GM18498 (cell line): ENCODE results near the gene GFRA4.

Experiments used
- ATAC-seq: cut with Tn5 transposase; IDR thresholded peaks from one replicate; pipeline ENCODE4 v1.9.1; 2021; ENCODE audit warnings: mild to moderate bottlenecking, moderate library complexity; ENCODE audit not compliant: unreplicated experiment

Gene GFRA4

DNA sequence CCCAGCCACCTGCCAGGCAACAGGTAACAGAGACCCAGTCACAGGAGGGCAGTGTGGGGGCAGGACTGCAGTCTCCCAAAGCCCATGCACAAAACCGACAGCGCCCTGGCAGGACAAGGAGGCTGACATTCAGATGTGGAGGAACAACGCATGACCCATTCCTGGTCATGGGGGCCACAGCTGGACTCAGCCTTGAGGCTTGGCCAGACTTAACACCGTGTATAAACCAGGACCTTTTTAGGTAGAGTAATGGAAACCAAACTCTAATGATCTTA is 8.1 kb downstream of the GFRA4 start:
- ATAC-seq: no peak

DNA sequence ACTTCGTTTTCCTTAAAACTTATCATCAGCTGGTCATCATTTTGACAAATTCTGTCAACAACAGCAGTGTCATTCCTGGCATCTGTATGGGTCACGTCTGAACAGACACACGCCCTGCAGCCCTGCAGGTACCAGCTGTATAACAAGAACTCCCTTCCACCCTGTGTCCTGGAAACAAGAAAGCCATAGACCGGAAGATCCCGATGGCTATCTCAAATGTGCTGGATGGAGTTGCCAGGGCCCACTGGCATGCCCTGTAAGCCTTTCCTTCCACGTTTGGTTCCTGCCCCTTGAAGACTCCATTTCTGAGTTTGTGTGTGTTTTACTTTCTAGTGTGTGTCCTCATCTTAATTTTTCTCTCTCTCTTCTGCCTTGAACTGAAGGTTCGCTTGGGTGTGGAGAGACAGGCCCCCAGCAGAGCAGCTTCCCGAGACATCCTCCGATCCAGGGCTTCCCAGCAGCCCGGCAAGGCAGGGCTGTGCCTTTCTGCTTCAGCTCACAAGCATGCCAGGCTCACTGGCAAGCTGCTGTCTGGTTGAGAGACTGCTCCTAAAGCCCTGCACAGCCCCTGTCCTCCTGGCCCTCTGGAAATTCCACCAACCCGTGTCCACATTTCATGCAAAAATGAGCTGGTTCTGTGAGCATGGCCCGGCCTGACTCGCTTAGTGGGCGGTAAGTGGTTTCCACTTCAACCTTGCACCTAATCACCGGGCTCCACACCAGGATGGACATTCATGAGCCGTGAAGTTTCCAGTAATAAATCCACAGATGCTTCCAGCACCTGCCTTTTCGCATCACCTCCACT is 8.7 kb downstream of the GFRA4 start:
- no peak for ATAC-seq

DNA sequence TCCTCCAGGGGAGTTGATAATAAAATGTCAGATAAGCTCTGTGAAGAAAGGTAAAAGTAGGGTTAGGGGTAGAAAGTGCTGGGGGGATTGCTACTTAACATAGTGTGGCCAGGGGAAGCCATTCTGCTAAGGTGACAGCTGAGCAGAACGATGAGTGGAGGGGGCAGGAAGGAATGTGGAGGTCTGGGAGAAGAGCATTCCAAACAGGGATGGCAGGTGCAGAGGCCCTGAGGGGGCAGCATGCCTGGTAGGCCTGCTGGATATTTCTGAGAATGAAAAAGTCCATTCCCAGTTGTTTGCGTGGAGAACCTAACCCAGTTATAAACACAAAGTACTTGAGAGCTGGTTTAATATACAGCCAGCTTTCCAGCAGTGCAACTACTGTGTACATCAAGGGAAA is 9.3 kb downstream of the GFRA4 start:
- no peak for ATAC-seq

DNA sequence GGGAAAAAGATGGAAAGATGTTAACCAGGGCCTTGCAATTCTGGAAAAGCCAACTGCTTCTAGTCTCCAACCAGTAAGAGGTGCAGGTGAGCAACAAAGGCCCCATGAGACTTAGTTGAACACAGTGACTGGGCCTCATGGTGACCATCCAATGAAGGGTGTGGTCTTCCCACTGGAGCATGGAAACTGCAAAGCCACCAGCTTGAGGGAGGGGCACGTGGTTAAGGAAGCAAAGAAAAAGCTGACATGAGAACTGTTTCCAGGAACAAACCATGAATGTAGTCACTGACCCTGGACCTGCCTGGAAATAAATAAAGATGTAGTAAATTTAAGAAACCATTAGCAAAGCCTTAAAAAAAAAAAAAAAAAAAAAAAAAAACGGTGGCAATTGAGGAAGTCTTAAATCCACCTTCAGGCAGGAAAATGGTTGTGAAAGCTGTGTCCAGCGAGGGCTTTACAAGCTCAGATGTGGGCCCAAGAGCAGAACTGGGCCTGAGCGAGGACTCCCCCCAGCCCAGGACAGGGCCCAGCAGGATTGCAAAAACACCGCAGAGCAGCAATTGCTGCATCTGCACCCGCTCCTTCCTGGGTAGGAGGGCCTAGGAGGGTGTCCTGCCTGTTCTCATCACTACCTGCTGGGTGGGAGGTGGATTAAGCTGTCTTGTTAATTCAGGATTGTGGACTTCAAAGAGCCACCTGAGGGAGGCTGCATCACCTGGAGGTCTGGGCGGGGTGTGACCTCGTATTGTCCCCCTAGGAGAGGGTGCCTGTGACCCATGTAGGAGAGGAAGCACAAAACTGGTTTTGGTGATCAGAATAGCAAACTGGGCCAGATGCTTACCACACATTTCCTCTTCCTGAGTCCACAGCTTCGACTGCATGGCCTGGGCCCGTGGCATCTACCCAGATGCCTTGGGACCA is 10.3 kb downstream of the GFRA4 start:
- ATAC-seq: no peak

DNA sequence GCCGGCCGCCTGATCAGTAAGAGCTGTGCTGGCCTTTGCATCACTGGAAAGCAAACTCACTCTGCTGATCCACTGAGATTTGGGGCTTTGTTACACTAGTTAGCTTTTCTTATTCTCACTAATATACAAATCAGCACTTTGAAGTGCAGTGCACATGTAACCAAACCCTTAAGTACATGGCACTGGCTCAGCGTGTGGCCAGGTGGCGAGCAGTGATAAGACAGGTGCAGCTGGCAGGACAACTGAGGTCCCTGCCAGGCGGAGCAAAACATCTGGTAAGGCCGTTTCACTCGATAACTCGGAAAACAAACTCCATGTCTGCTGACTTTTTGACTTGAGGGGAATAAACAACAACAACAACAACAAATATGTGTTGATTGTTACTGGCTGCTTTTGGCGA is 11.0 kb downstream of the GFRA4 start:
- no peak for ATAC-seq

DNA sequence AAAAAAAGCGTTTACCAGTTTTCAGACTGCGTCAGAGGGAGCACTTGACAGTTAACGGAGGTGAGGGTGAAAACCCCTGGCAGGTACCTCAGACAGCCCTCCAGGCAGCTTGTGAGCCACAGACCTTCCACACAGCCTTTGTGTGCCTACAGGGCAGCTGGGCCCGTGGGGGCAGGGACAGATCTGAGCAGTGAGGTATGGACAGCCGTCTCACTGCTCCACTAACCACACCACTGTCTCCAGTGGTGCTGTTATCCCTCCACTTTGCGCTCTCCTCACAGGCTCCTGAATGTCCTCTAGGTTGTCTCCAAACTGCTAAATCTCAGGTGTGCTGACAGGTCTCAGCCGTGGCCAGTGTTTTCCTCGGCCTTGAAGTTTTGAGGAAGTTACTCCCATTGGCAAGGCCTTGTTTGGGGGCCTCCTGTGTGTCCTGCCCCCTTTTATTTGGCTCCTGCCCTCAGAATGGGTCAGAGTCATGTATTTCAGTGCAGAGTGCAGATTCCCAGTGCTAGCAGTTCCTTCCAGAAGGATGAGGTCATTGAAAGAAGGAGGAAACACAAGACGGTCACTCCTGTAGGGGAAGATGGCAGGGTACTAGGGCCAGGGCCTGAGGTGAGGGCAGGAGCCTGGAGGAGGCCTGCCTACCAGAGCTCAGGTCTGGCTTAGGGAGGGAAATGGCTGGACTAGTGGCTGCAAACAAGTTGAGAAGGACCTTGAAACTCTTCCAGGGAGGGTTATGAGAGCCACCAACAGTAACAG is 11.8 kb downstream of the GFRA4 start:
- ATAC-seq: no peak

DNA sequence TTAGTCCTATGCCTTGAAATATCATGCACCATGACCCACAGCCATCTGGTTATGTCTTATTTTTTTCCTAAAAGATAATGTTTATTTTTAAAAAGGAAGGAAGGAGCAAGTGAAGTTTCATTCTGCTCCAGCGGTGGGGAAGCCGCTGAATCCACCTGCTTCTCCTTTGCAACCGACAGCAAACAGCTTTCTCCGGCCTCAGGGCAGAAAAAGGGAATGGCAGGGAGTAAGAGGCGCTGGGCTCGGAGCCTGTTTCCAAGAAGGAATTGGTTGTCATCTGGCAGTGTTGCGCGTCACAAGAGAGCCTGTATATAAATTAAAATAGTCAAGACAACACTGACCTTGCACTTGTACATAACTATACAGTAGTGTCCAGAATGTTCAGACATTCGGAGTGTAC is 14.2 kb downstream of the GFRA4 start:
- ATAC-seq: no peak

DNA sequence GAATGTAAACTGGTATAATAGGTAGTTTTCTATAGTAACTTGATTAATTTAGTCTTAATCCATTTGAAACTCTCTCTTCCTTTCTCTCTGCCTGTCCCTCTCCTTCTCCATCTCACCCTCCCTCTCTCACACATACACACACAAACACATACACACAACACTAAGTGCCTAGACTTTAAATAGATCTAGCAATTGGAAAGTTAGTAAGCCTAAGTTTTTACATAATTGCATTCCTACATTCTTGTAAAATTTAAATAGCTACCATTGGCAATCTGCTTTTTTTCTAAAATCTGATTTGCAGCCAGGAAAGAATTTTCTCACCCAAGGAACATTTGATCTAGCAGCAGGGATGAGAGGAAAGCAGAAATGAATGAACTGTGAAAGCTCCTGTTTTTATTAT is 15.7 kb downstream of the GFRA4 start:
- no peak for ATAC-seq

DNA sequence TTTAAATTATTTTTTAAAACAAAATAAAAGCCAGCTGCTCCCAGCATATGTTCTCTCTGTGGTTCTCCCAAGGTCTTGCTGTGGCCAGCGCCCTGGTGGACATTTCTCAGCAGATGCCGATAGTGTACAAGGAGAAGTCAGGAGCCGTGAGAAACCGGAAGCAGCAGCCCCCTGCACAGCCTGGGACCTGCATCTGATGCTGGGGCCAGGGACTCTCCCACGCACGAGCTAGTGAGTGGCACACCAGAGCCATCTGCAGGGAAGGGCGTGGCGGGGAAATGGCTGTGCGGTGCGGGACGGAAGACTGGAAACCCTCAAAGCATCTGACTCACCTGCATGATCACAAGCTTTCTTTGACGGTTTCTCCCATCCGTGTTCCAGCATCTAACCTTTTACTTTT is 16.5 kb downstream of the GFRA4 start:
- no peak for ATAC-seq

DNA sequence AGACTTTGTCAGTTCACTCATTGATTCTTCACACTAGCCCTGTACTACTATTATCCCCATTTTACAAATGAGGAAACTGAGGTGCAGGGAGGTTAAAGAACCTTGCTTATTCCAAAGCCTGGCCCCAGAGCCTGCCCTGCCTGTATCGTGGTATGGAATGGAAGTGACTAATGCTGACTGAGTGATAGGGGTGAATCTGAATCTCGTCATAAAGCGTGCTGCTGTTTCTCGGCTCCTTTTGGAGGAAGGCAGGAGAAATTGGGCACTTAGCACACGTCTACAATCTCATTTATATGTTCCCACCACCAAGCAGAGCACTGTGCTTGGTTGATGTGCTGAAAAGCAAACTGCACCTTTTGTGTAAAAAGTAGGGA is 17.1 kb downstream of the GFRA4 start:
- ATAC-seq: no peak

DNA sequence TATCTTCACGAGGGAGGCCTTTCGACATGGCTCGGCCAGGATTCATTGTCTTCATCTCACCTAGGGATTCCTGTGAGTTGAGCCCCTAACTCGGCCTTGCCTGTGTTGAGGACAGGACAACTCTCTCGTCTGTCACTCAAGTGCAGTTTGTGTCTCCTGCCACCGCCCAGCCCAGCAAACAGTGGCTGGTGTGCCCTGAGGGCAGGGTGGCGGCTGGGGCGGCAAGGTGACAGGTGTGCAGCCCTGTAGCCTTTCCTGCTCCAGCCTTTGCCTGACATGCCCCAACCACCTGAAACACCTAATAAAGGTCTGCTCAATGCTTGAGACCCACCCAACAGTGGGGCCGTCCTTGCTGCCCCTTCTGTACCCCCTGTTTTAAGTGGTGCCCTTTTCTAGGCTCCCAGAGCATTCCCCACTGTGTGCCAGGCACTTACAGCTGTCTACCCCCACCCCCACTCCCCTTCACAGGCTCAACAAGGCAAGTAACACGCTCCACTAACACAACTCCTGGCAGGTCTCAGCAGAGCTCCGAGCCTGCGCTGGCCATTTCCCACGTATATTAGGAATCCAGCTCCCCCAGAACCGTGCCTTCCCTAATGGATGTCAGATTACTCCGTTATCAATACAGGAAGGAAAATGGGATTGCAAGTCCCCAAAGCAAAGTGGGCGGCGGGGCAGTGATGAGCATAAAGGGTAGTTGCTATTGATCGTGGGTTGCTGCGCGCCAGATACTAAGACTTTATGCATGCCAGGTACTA is 17.7 kb downstream of the GFRA4 start:
- no peak for ATAC-seq

DNA sequence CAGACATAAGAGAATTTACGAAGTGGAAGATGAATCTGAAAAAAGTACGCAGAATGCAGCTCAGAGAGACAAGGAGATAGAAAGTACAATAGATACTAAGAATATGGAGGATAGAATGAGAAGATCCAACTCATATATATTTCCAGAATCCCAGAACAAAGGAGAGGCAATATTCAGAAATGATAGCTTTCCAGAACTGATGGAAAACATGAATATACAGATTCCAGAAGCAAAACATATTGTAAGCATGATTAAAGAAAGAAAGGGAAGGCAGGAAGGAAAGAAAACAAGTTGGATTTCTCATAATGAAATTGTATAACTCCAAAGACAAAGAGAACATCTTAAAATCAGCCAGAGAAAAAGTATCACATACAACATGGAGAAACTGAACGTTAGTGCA is 22.9 kb downstream of the GFRA4 start:
- ATAC-seq: no peak

DNA sequence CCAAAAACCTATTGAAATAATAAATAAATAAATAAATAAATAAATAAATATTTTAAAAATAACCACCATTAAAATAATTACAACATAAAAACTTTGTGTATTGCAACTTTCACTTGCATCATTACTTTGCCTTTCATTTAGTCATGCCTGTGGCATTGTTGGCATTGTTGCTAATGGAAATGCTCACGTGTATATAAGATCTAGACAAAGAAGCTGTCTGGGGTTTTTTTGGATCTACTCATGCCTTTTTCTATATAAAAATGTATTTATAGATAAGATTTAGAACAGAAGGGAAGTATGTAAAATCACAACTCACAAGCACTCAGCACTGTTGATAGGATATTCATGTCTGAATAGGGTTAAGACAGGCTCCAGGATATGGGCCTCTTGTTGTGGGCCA is 27.9 kb downstream of the GFRA4 start:
- no peak for ATAC-seq

DNA sequence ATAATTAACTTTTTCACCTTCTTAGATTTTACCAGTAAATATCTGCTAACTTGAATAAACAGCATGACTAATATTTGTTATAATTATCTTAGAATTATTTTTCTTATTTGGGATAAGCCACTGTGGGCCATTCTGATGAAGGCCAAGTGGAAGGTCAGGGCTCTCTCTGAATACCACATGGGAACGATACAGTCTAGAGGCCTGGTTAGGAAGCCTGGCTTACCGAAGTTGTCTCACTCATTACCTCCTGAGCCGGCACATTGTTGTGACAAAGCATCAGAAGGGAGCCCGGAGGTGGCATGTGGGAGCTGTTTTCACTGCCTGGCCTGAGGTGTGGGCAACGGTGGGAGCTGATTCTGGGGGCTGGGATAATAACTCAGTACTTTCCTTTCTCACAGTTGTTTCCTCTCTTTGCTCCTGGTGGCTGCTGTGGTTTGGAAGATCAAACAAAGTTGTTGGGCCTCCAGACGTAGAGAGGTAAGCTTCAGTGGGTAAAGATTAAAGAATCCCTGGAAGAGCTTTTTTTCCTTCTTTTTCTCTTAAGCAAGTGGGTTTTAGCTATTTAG is 29.2 kb downstream of the GFRA4 start:
- no peak for ATAC-seq

DNA sequence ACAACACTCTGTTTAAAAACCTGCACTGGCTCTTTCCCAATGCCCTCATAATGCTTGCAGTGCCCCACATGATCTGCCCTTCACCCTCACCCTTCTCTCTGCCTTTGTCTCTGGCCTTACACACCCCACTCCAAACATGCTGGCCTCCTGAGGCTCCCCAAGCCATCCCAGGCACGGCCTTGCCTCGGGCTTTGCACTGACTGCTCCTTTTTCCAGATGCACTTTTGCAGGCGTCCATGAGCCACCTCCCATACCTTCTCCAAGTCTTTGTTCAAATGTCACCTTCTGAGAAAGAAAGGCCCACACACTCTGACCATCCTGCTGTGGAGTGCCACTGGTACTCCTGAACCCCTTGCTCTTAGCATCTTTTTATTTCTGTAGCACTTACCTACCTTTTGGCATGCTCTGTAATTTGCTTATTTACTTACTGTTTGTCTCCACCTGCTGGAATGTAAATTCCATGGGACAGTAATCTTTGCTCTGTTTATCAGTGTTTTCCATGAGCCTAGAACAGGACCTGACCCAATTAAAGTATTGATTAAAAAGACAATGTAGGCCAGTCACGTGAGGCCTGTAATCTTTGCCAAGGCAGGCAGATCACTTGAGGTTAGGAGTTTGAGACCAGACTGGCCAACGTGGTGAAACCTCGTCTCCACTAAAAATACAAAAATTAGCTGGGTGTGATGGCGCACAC is 30.7 kb downstream of the GFRA4 start:
- no peak for ATAC-seq

DNA sequence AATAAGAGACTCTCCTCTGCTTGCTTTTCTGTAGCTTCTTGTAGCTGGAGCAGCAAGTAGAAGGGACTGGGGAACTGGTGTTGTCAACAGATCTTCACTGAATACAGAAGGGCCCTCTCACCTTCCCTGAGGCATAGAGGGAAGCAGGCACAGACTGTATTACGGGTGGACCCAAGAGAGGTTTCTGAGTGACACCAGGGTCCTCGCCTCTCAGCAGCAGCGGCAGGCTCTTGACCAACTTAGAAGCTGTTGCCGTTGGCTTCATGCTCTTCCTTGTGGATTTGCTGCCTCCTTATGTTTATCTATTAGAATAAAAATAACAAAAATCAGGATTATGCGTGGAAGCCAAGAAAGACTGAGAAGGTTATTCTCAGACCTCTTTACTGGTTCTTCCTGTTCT is 31.7 kb downstream of the GFRA4 start:
- no peak for ATAC-seq

DNA sequence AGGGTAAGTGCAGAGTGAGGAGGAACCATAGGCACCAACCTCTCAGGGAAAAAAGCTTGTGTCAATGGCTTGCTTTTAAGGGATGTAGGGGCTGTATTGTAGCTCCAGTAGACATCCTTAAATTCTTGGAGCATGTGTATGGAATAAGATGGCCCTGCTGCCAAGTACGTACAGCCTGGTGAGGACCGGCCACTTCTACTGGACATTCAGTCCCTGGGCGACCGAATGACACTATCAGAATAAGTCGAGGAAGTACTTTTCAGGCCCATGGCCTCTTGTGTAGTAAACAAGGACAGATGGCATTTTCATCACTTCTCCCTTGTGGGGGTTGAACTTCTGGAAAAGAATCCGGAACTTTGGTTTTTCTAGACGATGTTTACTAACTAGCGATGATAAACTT is 32.8 kb downstream of the GFRA4 start:
- no peak for ATAC-seq

DNA sequence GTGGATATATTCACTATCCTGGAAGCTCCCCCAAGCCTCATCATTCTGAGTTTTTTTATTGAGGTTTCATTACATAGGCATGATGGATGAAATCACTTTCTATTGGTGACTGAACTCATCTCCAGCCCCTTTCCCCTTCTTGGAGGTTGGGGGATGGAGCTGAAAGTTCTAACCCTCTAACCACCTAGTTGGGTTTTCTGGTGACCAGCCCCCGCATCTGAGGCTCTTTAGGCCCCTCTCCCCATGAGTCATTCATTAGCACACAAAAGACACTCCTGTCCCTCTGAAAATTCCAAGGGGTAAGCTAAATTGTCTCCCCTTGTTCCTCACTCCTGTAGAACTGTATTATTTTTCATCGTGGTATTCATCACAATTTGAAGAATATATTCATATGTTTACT is 33.3 kb downstream of the GFRA4 start:
- ATAC-seq: no peak

DNA sequence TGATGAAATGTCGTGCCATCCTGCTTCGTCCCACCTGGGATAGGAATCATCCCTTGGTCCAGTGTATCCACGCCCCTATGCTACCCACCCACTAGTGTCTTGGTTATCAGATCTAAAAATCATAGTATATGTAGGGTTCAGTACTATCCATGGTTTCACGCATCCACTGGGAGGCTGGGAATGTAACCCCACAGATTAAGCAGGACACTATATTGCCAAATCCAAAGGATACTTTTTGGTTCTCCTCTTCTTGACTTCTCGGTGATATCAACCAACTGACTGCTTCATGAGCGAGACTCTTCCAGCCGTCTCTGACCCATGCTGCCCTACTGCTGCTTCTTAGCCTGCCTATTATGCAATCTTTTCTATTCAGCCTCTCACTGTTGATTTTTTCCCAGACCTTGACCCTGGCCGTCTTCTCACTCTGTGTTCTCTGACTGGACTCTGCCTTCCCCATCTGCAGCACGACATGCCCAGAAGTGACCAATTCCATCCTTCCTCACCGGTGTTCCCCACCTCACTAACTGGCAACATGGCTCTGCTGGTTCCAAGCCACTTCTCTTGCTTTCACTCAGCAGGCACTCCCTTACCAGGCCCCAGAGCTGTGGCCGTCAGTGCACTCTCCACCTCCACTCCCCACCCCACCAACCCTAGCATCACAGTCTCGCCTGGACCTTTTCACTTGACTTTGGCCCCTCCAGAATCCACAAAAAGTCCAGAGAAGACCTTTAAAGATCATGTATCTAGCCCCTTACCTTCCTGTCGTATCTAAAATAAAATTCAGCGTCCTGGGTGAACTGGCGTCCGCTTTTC is 34.5 kb downstream of the GFRA4 start:
- no peak for ATAC-seq
